Endothelial cell of umbilical vein (primary cell): ENCODE results near the gene CYP26C1.

Experiments
- CTCF ChIP-seq, 2 donors: IDR thresholded peaks; 1 replicate in 1 of 2; 2 replicates in 1 of 2; pipeline ENCODE4 v1.5.1; 2011; ENCODE audit warnings: low read length in 2 of 2, mild to moderate bottlenecking in 2 of 2, moderate library complexity in 2 of 2, control low read depth in 1 of 2, inconsistent platforms in 1 of 2, low read depth in 1 of 2; ENCODE audit not compliant: insufficient read depth in 1 of 2; ENCODE audit errors: extremely low read depth in 1 of 2
- EZH2 ChIP-seq: IDR thresholded peaks from 2 replicates; pipeline ENCODE4 v1.6.1; 2012; ENCODE audit warnings: borderline replicate concordance, low read depth, mild to moderate bottlenecking, moderate library complexity, low read length, inconsistent platforms; ENCODE audit not compliant: severe bottlenecking
- GATA2 ChIP-seq: IDR thresholded peaks from 2 replicates; pipeline ENCODE4 v1.7.0; 2011; ENCODE audit warnings: low read depth, mild to moderate bottlenecking, moderate library complexity, mixed read lengths, low read length; ENCODE audit not compliant: insufficient read length, insufficient read depth
- JUN ChIP-seq: IDR thresholded peaks from 2 replicates; pipeline ENCODE4 v1.6.1; 2011; ENCODE audit warnings: borderline replicate concordance, low read depth; ENCODE audit not compliant: insufficient read length, insufficient read depth
- MAX ChIP-seq: IDR thresholded peaks from 2 replicates; pipeline ENCODE4 v1.6.1; 2011; ENCODE audit not compliant: insufficient read depth, insufficient read length
- POLR2A ChIP-seq: IDR thresholded peaks from 2 replicates; pipeline ENCODE4 v1.6.1; 2012; ENCODE audit warnings: low read depth, mild to moderate bottlenecking, control low read depth, low read length
- POLR2AphosphoS5 ChIP-seq: IDR thresholded peaks from 2 replicates; pipeline ENCODE4 v1.6.1; 2012; ENCODE audit warnings: low read depth, mild to moderate bottlenecking, control low read depth, low read length, moderate library complexity; ENCODE audit not compliant: insufficient read depth

- TF ChIP-seq CTCF (IDR thresholded peaks at IDR 0.05; ENCODE audit: extremely low read depth in 1 of 2, insufficient read depth in 1 of 2, low read depth in 1 of 2, low read length in 2 of 2) (no peak), GATA2 (no peak), EZH2 (no peak), JUN (no peak), MAX (no peak), POLR2A (no peak), POLR2AphosphoS5 (no peak)
Observed at GRCh38 chr10:93015722-93016121, 44.9 kb upstream of the CYP26C1 start.
